IPS-18a (cell line): ENCODE measurements around the gene GATAD2A.

Experiments
- H3K27ac ChIP-seq: one replicate; pipeline ENCODE4 v1.5.1; 2013; ENCODE audit warnings: low read length
- H3K27me3 ChIP-seq: one replicate; pipeline ENCODE4 v1.6.1; 2013; ENCODE audit warnings: mild to moderate bottlenecking, low read length; ENCODE audit not compliant: control insufficient read depth, insufficient read depth
- H3K36me3 ChIP-seq: one replicate; pipeline ENCODE4 v1.6.1; 2013; ENCODE audit warnings: low read depth, low read length; ENCODE audit not compliant: control insufficient read depth
- H3K4me1 ChIP-seq: one replicate; pipeline ENCODE4 v1.6.1; 2013; ENCODE audit warnings: low read depth, low read length; ENCODE audit not compliant: control insufficient read depth
- H3K4me3 ChIP-seq: one replicate; pipeline ENCODE4 v1.5.1; 2013; ENCODE audit warnings: low read length
- H3K9ac ChIP-seq: one replicate; pipeline ENCODE4 v1.6.1; 2013; ENCODE audit warnings: mild to moderate bottlenecking, low read length, moderate library complexity
- H3K9me3 ChIP-seq: one replicate; pipeline ENCODE4 v1.6.1; 2013; ENCODE audit warnings: low read depth, low read length; ENCODE audit not compliant: control insufficient read depth

The GATAD2A gene

GRCh38 chr19:19529783-19530422 is 124.4 kb downstream of the GATAD2A start:
- Histone ChIP-seq H3K4me1 (no peaks in the 10 kb centered on the region), H3K36me3 (peaks cover 11% of the 10 kb centered on the region), H3K9ac (no peak overlapping the region), H3K9me3 (no peaks in the 10 kb centered on the region), H3K27me3 (no peaks in the 10 kb centered on the region), H3K27ac (no peak overlapping the region), H3K4me3 (no peak overlapping the region)

DNA sequence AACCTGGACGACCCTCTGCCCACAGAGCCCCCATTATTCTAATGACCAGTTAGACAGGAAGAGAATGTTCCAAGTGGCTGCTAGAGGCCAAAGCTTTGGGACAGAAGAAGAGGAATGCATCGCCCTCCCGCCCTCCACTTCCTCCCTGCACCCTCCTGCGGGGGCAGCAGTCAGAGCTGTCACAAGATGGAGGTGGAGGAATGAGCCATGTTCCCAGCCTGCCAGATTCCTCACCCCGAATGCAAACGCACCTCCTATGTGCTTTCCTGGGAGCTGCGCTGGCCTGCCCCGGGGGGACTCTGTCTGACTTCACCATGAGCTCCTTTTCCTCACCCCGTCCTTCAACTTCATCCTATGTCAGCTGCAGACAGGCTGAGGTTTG is 124.9 kb downstream of the GATAD2A start:
- Histone ChIP-seq H3K36me3 (peaks cover 11% of the 10 kb centered on the region), H3K27me3 (no peaks in the 10 kb centered on the region), H3K27ac (no peak overlapping the region), H3K9ac (no peak overlapping the region), H3K4me3 (no peak overlapping the region), H3K4me1 (no peaks in the 10 kb centered on the region), H3K9me3 (no peaks in the 10 kb centered on the region)

- no peaks in the 10 kb centered on the region for H3K9me3 ChIP-seq
- peaks cover 11% of the 10 kb centered on the region for H3K36me3 ChIP-seq
- H3K9ac ChIP-seq, result no peak overlapping the region
- no peak overlapping the region for H3K4me3 ChIP-seq
- H3K4me1 ChIP-seq, result no peaks in the 10 kb centered on the region
- no peak overlapping the region for H3K27ac ChIP-seq
- no peaks in the 10 kb centered on the region for H3K27me3 ChIP-seq
Measured at GRCh38 chr19:19530889-19531288, 125.4 kb downstream of the GATAD2A start.

- Histone ChIP-seq H3K9ac (no peak overlapping the region), H3K27me3 (no peaks in the 10 kb centered on the region), H3K9me3 (no peaks in the 10 kb centered on the region), H3K36me3 (peaks cover 10% of the 10 kb centered on the region), H3K4me1 (no peaks in the 10 kb centered on the region), H3K4me3 (no peak overlapping the region), H3K27ac (no peak overlapping the region)
Measured at GRCh38 chr19:19531951-19532805, 126.7 kb downstream of the GATAD2A start.

- no peaks in the 10 kb centered on the region for H3K9me3 ChIP-seq
- H3K27me3 ChIP-seq, result no peaks in the 10 kb centered on the region
- peaks cover 2% of the 10 kb centered on the region for H3K36me3 ChIP-seq
- no peak overlapping the region for H3K27ac ChIP-seq
- H3K4me3 ChIP-seq, result no peak overlapping the region
- no peaks in the 10 kb centered on the region for H3K4me1 ChIP-seq
- H3K9ac ChIP-seq, result no peak overlapping the region
Measured at GRCh38 chr19:19532806-19533701, 127.6 kb downstream of the GATAD2A start.

- no peak overlapping the region for H3K27ac ChIP-seq
- no peak overlapping the region for H3K9ac ChIP-seq
- no peaks in the 10 kb centered on the region for H3K4me1 ChIP-seq
- no peak overlapping the region for H3K4me3 ChIP-seq
- H3K36me3 ChIP-seq, result no peaks in the 10 kb centered on the region
- H3K9me3 ChIP-seq, result no peaks in the 10 kb centered on the region
- H3K27me3 ChIP-seq, result peaks cover 6% of the 10 kb centered on the region
Measured at GRCh38 chr19:19533841-19534240, 128.4 kb downstream of the GATAD2A start.

- H3K27ac ChIP-seq, result no peak overlapping the region
- H3K4me1 ChIP-seq, result no peaks in the 10 kb centered on the region
- no peaks in the 10 kb centered on the region for H3K9me3 ChIP-seq
- no peak overlapping the region for H3K9ac ChIP-seq
- H3K4me3 ChIP-seq, result no peak overlapping the region
- no peaks in the 10 kb centered on the region for H3K36me3 ChIP-seq
- peaks cover 15% of the 10 kb centered on the region for H3K27me3 ChIP-seq
Measured at GRCh38 chr19:19534556-19535265, 129.2 kb downstream of the GATAD2A start.

DNA sequence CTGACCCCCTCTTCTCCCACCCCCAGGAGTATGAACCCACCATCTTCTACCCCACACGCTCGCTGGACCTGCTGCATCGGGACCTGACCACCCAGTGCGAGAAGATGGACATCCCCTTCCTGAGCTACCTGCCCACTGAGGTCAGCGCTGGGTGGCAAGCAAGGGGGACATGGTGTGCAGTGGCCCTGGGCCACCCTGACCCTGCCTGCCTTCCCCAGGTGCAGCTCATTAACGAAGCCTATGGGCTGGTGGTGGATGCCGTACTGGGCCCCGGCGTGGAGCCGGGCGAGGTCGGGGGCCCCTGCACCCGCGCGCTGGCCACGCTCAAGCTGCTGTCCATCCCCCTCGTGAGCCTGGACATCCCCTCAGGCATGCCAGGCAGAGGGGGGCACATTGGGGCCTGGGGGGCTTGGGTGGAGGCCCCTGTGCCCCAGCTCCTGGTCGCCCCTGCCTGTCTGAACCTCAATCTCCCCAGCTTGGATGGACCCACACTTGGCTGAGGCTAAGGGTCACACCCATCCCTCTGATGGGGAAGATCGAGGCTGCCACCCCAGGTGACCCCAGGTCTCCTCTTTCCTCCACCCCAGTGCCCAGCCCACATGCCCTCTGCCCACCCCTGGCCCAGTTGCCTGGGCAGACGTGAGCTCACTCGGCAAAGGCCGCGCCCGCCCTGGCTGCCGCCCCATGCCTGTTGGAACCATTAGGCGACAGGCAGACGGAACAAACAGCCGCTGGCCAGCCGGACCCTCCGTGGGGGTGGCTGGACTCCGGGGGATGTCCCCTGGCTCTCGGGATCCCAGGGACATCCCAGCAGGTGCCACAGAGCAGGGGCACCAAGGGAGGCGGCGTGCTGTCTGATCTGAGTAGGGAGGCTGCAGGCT is 130.1 kb downstream of the GATAD2A start:
- Histone ChIP-seq H3K36me3 (no peaks in the 10 kb centered on the region), H3K27me3 (peaks cover 19% of the 10 kb centered on the region), H3K4me3 (no peak overlapping the region), H3K4me1 (no peaks in the 10 kb centered on the region), H3K9me3 (no peaks in the 10 kb centered on the region), H3K9ac (no peak overlapping the region), H3K27ac (no peak overlapping the region)

GRCh38 chr19:19537075-19538048 is 131.9 kb downstream of the GATAD2A start:
- peaks cover 19% of the 10 kb centered on the region for H3K27me3 ChIP-seq
- no peak overlapping the region for H3K4me3 ChIP-seq
- H3K36me3 ChIP-seq, result no peaks in the 10 kb centered on the region
- H3K27ac ChIP-seq, result no peak overlapping the region
- H3K9me3 ChIP-seq, result no peaks in the 10 kb centered on the region
- H3K9ac ChIP-seq, result no peak overlapping the region
- H3K4me1 ChIP-seq, result no peaks in the 10 kb centered on the region
